Nephron (organoid): ENCODE measurements around the gene CHPF2.

Experiments used
- H3K27ac Mint-ChIP-seq, 3 experiments: 2 replicates each; pipeline ENCODE4 v1.8.0; 2020; ENCODE audit warnings: mixed read lengths in 3 of 3, mild to moderate bottlenecking in 2 of 3, moderate library complexity in 1 of 3
- H3K27me3 Mint-ChIP-seq: 2 replicates; pipeline ENCODE4 v1.8.0; 2021; ENCODE audit warnings: low read depth, mild to moderate bottlenecking, moderate library complexity, mixed read lengths
- H3K36me3 Mint-ChIP-seq: 2 replicates; pipeline ENCODE4 v1.8.0; 2020; ENCODE audit warnings: low read depth, mixed read lengths
- H3K4me1 Mint-ChIP-seq: 2 replicates; pipeline ENCODE4 v1.8.0; 2020; ENCODE audit warnings: mixed read lengths
- H3K4me3 Mint-ChIP-seq, 3 experiments: 2 replicates each; pipeline ENCODE4 v1.8.0; 2020; ENCODE audit warnings: mild to moderate bottlenecking in 3 of 3, mixed read lengths in 3 of 3, moderate library complexity in 2 of 3
- H3K9me3 Mint-ChIP-seq: 2 replicates; pipeline ENCODE4 v1.8.0; 2020; ENCODE audit warnings: mixed read lengths
- CTCF ChIP-seq, 3 experiments: fragments of 200-600 bp; sonication (generic); IDR thresholded peaks; one replicate each; pipeline ENCODE4 v1.5.0; 2021; ENCODE audit warnings: antibody characterized with exemption in 3 of 3; ENCODE audit not compliant: unreplicated experiment in 3 of 3

CHPF2 gene

GRCh38 chr7:151188252-151188542 is 44.1 kb upstream of the CHPF2 start:
- TF ChIP-seq CTCF (IDR thresholded peaks at IDR 0.05; ENCODE audit: unreplicated experiment in 3 of 3): no peak
- H3K27me3 Mint-ChIP-seq: peaks cover 34% of the 10 kb centered on the region
- no peak overlapping the region for H3K27ac Mint-ChIP-seq
- no peaks in the 10 kb centered on the region for H3K36me3 Mint-ChIP-seq
- no peaks in the 10 kb centered on the region for H3K9me3 Mint-ChIP-seq
- peaks cover 4% of the 10 kb centered on the region for H3K4me1 Mint-ChIP-seq
- no peak overlapping the region for H3K4me3 Mint-ChIP-seq

- Mint-ChIP-seq H3K4me1 (peaks cover 4% of the 10 kb centered on the region), H3K27ac (no peak overlapping the region), H3K36me3 (no peaks in the 10 kb centered on the region), H3K4me3 (no peak overlapping the region), H3K9me3 (no peaks in the 10 kb centered on the region), H3K27me3 (peaks cover 38% of the 10 kb centered on the region)
- no peak for TF ChIP-seq CTCF (IDR thresholded peaks at IDR 0.05; ENCODE audit: unreplicated experiment in 3 of 3)
These were observed 43.2 kb upstream of the CHPF2 start for GRCh38 chr7:151189038-151189437.

- no peaks in the 10 kb centered on the region for H3K9me3 Mint-ChIP-seq
- H3K27me3 Mint-ChIP-seq: peaks cover 34% of the 10 kb centered on the region
- H3K27ac Mint-ChIP-seq: no peak overlapping the region
- H3K4me3 Mint-ChIP-seq: no peak overlapping the region
- TF ChIP-seq CTCF (IDR thresholded peaks at IDR 0.05; ENCODE audit: unreplicated experiment in 3 of 3): no peak
- H3K36me3 Mint-ChIP-seq: no peaks in the 10 kb centered on the region
- peaks cover 4% of the 10 kb centered on the region for H3K4me1 Mint-ChIP-seq
These were observed 40.7 kb upstream of the CHPF2 start for GRCh38 chr7:151191544-151191943.

- no peaks in the 10 kb centered on the region for H3K36me3 Mint-ChIP-seq
- no peaks in the 10 kb centered on the region for H3K9me3 Mint-ChIP-seq
These were observed 40.2 kb upstream of the CHPF2 start for GRCh38 chr7:151192002-151192539.

GRCh38 chr7:151193203-151193978 is 38.9 kb upstream of the CHPF2 start:
- H3K4me3 Mint-ChIP-seq: no peak overlapping the region
- H3K36me3 Mint-ChIP-seq: no peaks in the 10 kb centered on the region
- no peaks in the 10 kb centered on the region for H3K9me3 Mint-ChIP-seq
- no peak overlapping the region for H3K27ac Mint-ChIP-seq
- no peak for TF ChIP-seq CTCF (IDR thresholded peaks at IDR 0.05; ENCODE audit: unreplicated experiment in 3 of 3)
- H3K27me3 Mint-ChIP-seq: peaks cover 31% of the 10 kb centered on the region
- H3K4me1 Mint-ChIP-seq: no peaks in the 10 kb centered on the region

More at GRCh38 chr7:151192002-151192539, 40.2 kb upstream of the CHPF2 start:
- no peak for TF ChIP-seq CTCF (IDR thresholded peaks at IDR 0.05; ENCODE audit: unreplicated experiment in 3 of 3)
- H3K4me3 Mint-ChIP-seq: no peak overlapping the region
- no peak overlapping the region for H3K27ac Mint-ChIP-seq
- H3K4me1 Mint-ChIP-seq: peaks cover 4% of the 10 kb centered on the region
- H3K27me3 Mint-ChIP-seq: peaks cover 34% of the 10 kb centered on the region

- Mint-ChIP-seq H3K4me1 (no peaks in the 10 kb centered on the region), H3K36me3 (no peaks in the 10 kb centered on the region)
- TF ChIP-seq CTCF (IDR thresholded peaks at IDR 0.05; ENCODE audit: unreplicated experiment in 3 of 3): no peak
These were observed 38.1 kb upstream of the CHPF2 start for GRCh38 chr7:151194188-151194587.

More at GRCh38 chr7:151194188-151194587, 38.1 kb upstream of the CHPF2 start:
- H3K9me3 Mint-ChIP-seq: no peaks in the 10 kb centered on the region
- no peak overlapping the region for H3K27ac Mint-ChIP-seq
- H3K4me3 Mint-ChIP-seq: no peak overlapping the region
- peaks cover 30% of the 10 kb centered on the region for H3K27me3 Mint-ChIP-seq
